ENCODE measurements around the gene SULT1A2. TPM values are rescaled to one million over a fixed set of nuclear protein-coding genes. Genes with fewer than 3 reads are reported as not detected.
A peak's percentile ranks its signal among the peaks of the same experiment; 100 is the strongest.

SULT1A2 gene
- total and polyA plus RNA-seq, 2 donors, result 0.66 to 1.2 TPM

GRCh38 chr16:28587386-28587785, 9.5 kb downstream of the SULT1A2 start:
- Histone ChIP-seq H3K36me3 (ENCODE audit: control insufficient read depth in 2 of 2, insufficient read depth in 2 of 2, low read length in 1 of 2) (peaks cover 65 to 77% of the 10 kb centered on the region in 2 donors), H3K27ac (ENCODE audit: low read depth in 1 of 2, low read length in 1 of 2) (no peak overlapping the region), H3K4me3 (ENCODE audit: low read length in 2 of 2) (no peak overlapping the region), H3K4me1 (ENCODE audit: control insufficient read depth in 2 of 2, insufficient read depth in 2 of 2, low read length in 2 of 2) (no peaks in the 10 kb centered on the region), H3K9me3 (ENCODE audit: control insufficient read depth in 2 of 2, insufficient read depth in 1 of 2, low read length in 1 of 2) (no peaks in the 10 kb centered on the region), H3K27me3 (ENCODE audit: control insufficient read depth in 2 of 2, insufficient read depth in 1 of 2, low read length in 1 of 2) (no peaks in the 10 kb centered on the region)
- DNase-seq (ENCODE audit: low read depth in 6 of 9, low spot score in 9 of 9), result no peak
- 97% methylated on average over 8 of the region's 8 CpGs for WGBS

- Histone ChIP-seq H3K4me3 (ENCODE audit: low read length in 2 of 2) (no peak overlapping the region), H3K27me3 (ENCODE audit: control insufficient read depth in 2 of 2, insufficient read depth in 1 of 2, low read length in 1 of 2) (no peaks in the 10 kb centered on the region), H3K36me3 (ENCODE audit: control insufficient read depth in 2 of 2, insufficient read depth in 2 of 2, low read length in 1 of 2) (peaks cover 72 to 78% of the 10 kb centered on the region in 2 donors), H3K4me1 (ENCODE audit: control insufficient read depth in 2 of 2, insufficient read depth in 2 of 2, low read length in 2 of 2) (no peaks in the 10 kb centered on the region), H3K27ac (ENCODE audit: low read depth in 1 of 2, low read length in 1 of 2) (no peak overlapping the region), H3K9me3 (ENCODE audit: control insufficient read depth in 2 of 2, insufficient read depth in 1 of 2, low read length in 1 of 2) (no peaks in the 10 kb centered on the region)
- DNase-seq (ENCODE audit: low read depth in 6 of 9, low spot score in 9 of 9), result no peak
- WGBS, result 98% methylated on average over 3 of the region's 3 CpGs
Measured at GRCh38 chr16:28586466-28586865, 10.4 kb downstream of the SULT1A2 start.

DNA sequence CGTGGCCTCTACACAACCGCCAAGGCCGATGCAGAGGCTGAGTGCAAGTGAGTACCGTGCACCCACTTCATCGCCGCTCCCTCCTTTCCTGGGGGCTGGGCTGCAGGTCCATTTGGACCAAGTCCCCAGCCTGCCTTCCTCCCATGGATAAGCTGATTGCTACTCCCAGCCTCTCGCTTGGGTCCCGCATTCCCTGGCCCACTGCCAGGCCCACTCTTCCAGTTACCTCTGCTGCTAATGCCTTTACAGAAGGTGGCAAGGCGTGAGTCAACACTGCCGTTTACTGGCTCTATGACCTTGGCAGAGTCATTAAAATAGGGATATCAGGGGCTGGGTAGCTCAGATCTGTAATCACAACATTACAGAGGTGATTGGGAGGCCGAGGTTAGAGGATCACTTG, 11.2 kb downstream of the SULT1A2 start:
- no peak overlapping the region for H3K27ac ChIP-seq (ENCODE audit: low read depth in 1 of 2, low read length in 1 of 2)
- H3K36me3 ChIP-seq (ENCODE audit: control insufficient read depth in 2 of 2, insufficient read depth in 2 of 2, low read length in 1 of 2), result peaks cover 70 to 75% of the 10 kb centered on the region in 2 donors
- H3K4me3 ChIP-seq (ENCODE audit: low read length in 2 of 2), result no peak overlapping the region
- no peak for DNase-seq (ENCODE audit: low read depth in 6 of 9, low spot score in 9 of 9)
- 99% methylated on average over 11 of the region's 11 CpGs for WGBS
- H3K4me1 ChIP-seq (ENCODE audit: control insufficient read depth in 2 of 2, insufficient read depth in 2 of 2, low read length in 2 of 2), result no peaks in the 10 kb centered on the region
- H3K27me3 ChIP-seq (ENCODE audit: control insufficient read depth in 2 of 2, insufficient read depth in 1 of 2, low read length in 1 of 2), result no peaks in the 10 kb centered on the region
- no peaks in the 10 kb centered on the region for H3K9me3 ChIP-seq (ENCODE audit: control insufficient read depth in 2 of 2, insufficient read depth in 1 of 2, low read length in 1 of 2)

DNA sequence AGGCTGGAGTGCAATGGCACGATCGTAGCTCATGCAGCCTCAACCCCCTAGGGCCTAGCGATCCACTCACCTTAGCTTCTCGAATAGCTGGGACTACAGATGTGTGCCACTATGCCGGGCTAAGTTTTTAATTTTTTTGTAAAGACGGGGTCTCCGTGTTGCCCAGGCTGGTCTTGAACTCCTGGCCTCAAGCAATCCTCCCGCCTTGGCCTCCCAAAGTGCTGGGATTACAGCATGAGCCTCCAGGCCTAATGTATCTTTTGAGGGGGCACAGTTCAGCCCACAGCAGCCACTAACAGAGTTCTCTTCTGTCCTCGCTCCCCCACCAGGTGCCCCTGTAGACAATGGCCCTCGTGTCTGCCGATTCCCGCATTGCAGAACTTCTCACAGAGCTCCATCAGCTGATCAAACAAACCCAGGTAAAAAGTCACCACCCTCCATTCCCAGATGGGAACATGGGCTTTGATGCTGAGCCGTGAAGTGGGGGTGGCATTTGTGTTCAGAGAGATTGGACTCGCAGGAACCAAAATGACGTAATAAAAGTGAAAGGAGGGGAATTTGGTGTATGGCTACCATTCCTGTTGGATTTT, 16.0 kb downstream of the SULT1A2 start:
- Histone ChIP-seq H3K9me3 (ENCODE audit: control insufficient read depth in 2 of 2, insufficient read depth in 1 of 2, low read length in 1 of 2) (no peaks in the 10 kb centered on the region), H3K27me3 (ENCODE audit: control insufficient read depth in 2 of 2, insufficient read depth in 1 of 2, low read length in 1 of 2) (no peaks in the 10 kb centered on the region), H3K4me1 (ENCODE audit: control insufficient read depth in 2 of 2, insufficient read depth in 2 of 2, low read length in 2 of 2) (no peaks in the 10 kb centered on the region), H3K36me3 (ENCODE audit: control insufficient read depth in 2 of 2, insufficient read depth in 2 of 2, low read length in 1 of 2) (peaks cover 34 to 37% of the 10 kb centered on the region in 2 donors), H3K27ac (ENCODE audit: low read depth in 1 of 2, low read length in 1 of 2) (no peak overlapping the region), H3K4me3 (ENCODE audit: low read length in 2 of 2) (no peak overlapping the region)
- no peak for DNase-seq (ENCODE audit: low read depth in 6 of 9, low spot score in 9 of 9)
- WGBS, result 97% methylated on average over 15 of the region's 15 CpGs

DNA sequence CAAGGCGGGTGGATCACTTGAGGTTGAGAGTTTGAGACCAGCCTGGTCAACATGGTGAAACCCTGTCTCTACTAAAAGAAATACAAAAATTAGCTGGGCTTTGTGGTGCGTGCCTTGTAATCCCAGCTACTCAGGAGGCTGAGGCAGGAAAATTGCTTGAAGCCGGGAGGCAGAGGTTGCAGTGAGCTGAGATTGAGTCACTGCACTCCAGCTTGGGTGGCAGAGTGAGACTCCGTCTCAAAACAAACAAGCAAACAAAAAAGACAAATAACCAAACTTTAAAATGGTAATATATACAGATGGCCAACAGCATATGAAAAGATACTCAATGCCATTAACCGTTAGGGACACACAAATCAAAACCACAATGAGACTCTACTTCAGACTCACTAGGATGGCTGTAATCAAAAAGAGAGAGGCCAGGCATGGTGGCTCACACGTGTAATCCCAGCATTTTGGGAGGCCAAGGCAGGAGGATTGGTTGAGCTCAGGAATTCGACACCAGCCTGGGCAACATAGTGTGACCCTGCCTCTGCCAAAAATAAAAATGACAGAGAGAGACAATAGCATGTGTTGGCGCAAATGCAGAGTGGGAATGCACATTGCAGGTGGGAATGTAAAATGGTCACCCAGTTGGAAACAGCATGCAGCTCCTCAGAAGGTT, 21.3 kb downstream of the SULT1A2 start:
- 98% methylated on average over 8 of the region's 8 CpGs for WGBS
- Histone ChIP-seq H3K4me1 (ENCODE audit: control insufficient read depth in 2 of 2, insufficient read depth in 2 of 2, low read length in 2 of 2) (peaks cover 0 to 15% of the 10 kb centered on the region in 2 donors), H3K27me3 (ENCODE audit: control insufficient read depth in 2 of 2, insufficient read depth in 1 of 2, low read length in 1 of 2) (no peaks in the 10 kb centered on the region), H3K4me3 (ENCODE audit: low read length in 2 of 2) (no peak overlapping the region), H3K36me3 (ENCODE audit: control insufficient read depth in 2 of 2, insufficient read depth in 2 of 2, low read length in 1 of 2) (peaks cover 4% of the 10 kb centered on the region in 2 donors), H3K9me3 (ENCODE audit: control insufficient read depth in 2 of 2, insufficient read depth in 1 of 2, low read length in 1 of 2) (no peaks in the 10 kb centered on the region), H3K27ac (ENCODE audit: low read depth in 1 of 2, low read length in 1 of 2) (no peak overlapping the region)
- DNase-seq (ENCODE audit: low read depth in 6 of 9, low spot score in 9 of 9), result no peak

DNA sequence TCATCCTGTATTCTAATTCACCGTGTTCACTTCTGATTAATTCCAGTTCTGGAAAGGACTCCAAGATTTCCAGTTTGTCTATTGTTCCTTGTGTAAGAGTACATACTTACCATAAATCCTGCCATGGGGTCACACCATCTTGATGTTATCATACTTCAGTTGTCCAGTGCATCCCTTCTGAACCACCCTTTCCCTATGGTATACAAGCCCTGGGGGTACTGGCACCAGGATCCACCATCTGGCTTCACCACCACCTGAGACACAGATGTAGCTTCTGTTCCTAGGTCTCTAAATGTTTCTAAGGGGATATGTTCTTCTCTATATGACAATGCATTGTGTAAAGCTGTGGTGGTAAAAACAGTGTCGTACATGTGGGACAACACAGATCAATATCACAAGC, 21.9 kb downstream of the SULT1A2 start:
- Histone ChIP-seq H3K4me1 (ENCODE audit: control insufficient read depth in 2 of 2, insufficient read depth in 2 of 2, low read length in 2 of 2) (peaks cover 0 to 15% of the 10 kb centered on the region in 2 donors), H3K36me3 (ENCODE audit: control insufficient read depth in 2 of 2, insufficient read depth in 2 of 2, low read length in 1 of 2) (peaks cover 4% of the 10 kb centered on the region in 2 donors), H3K9me3 (ENCODE audit: control insufficient read depth in 2 of 2, insufficient read depth in 1 of 2, low read length in 1 of 2) (no peaks in the 10 kb centered on the region), H3K4me3 (ENCODE audit: low read length in 2 of 2) (no peak overlapping the region), H3K27ac (ENCODE audit: low read depth in 1 of 2, low read length in 1 of 2) (no peak overlapping the region), H3K27me3 (ENCODE audit: control insufficient read depth in 2 of 2, insufficient read depth in 1 of 2, low read length in 1 of 2) (no peaks in the 10 kb centered on the region)
- DNase-seq (ENCODE audit: low read depth in 6 of 9, low spot score in 9 of 9), result no peak
- WGBS, result 99% methylated on average over 2 of the region's 2 CpGs

- WGBS, result 89% methylated on average over 17 of the region's 17 CpGs
- Histone ChIP-seq H3K9me3 (ENCODE audit: control insufficient read depth in 2 of 2, insufficient read depth in 1 of 2, low read length in 1 of 2) (no peaks in the 10 kb centered on the region), H3K36me3 (ENCODE audit: control insufficient read depth in 2 of 2, insufficient read depth in 2 of 2, low read length in 1 of 2) (peaks cover 4% of the 10 kb centered on the region in 2 donors), H3K27ac (ENCODE audit: low read depth in 1 of 2, low read length in 1 of 2) (no peak overlapping the region), H3K4me1 (ENCODE audit: control insufficient read depth in 2 of 2, insufficient read depth in 2 of 2, low read length in 2 of 2) (peaks cover 0 to 15% of the 10 kb centered on the region in 2 donors), H3K4me3 (ENCODE audit: low read length in 2 of 2) (no peak overlapping the region), H3K27me3 (ENCODE audit: control insufficient read depth in 2 of 2, insufficient read depth in 1 of 2, low read length in 1 of 2) (no peaks in the 10 kb centered on the region)
- no peak for DNase-seq (ENCODE audit: low read depth in 6 of 9, low spot score in 9 of 9)
Measured at GRCh38 chr16:28573738-28574718, 22.8 kb downstream of the SULT1A2 start.

GRCh38 chr16:28572696-28573510, 23.9 kb downstream of the SULT1A2 start:
- DNase-seq (ENCODE audit: low read depth in 6 of 9, low spot score in 9 of 9), result peak in 1 of 9 donors; percentile 19
- peaks cover 0 to 15% of the 10 kb centered on the region in 2 donors for H3K4me1 ChIP-seq (ENCODE audit: control insufficient read depth in 2 of 2, insufficient read depth in 2 of 2, low read length in 2 of 2)
- H3K36me3 ChIP-seq (ENCODE audit: control insufficient read depth in 2 of 2, insufficient read depth in 2 of 2, low read length in 1 of 2), result peaks cover 4% of the 10 kb centered on the region in 2 donors
- no peaks in the 10 kb centered on the region for H3K9me3 ChIP-seq (ENCODE audit: control insufficient read depth in 2 of 2, insufficient read depth in 1 of 2, low read length in 1 of 2)
- 89% methylated on average over 15 of the region's 15 CpGs for WGBS
- peak overlapping the region in 1 of 2 donors; percentile 23 for H3K27ac ChIP-seq (ENCODE audit: low read depth in 1 of 2, low read length in 1 of 2)
- H3K27me3 ChIP-seq (ENCODE audit: control insufficient read depth in 2 of 2, insufficient read depth in 1 of 2, low read length in 1 of 2), result no peaks in the 10 kb centered on the region
- no peak overlapping the region for H3K4me3 ChIP-seq (ENCODE audit: low read length in 2 of 2)

Data from thymus (tissue), 11 donors.